Measurements from ENCODE around the gene CDH12. TPM values are rescaled to one million over a fixed set of nuclear protein-coding genes. Genes with fewer than 3 reads are reported as not detected.

Gene CDH12
- total RNA-seq, 2 donors from 2014 or later: not detected

- Mint-ChIP-seq H3K27ac (no peak overlapping the region), H3K4me3 (no peak overlapping the region), H3K27me3 (no peaks in the 10 kb centered on the region), H3K4me1 (no peaks in the 10 kb centered on the region), H3K36me3 (ENCODE audit: low read depth) (no peaks in the 10 kb centered on the region), H3K9me3 (peaks cover 11% of the 10 kb centered on the region)
- ATAC-seq (replicated peaks): no peak
These were observed 130.7 kb downstream of the CDH12 start for GRCh38 chr5:22722491-22722890.

GRCh38 chr5:22722056-22722455 lies 131.1 kb downstream of the CDH12 start:
- peaks cover 11% of the 10 kb centered on the region for H3K9me3 Mint-ChIP-seq
- H3K36me3 Mint-ChIP-seq (ENCODE audit: low read depth): no peaks in the 10 kb centered on the region
- no peaks in the 10 kb centered on the region for H3K4me1 Mint-ChIP-seq
- no peak for ATAC-seq (replicated peaks)
- no peaks in the 10 kb centered on the region for H3K27me3 Mint-ChIP-seq
- H3K4me3 Mint-ChIP-seq: no peak overlapping the region
- H3K27ac Mint-ChIP-seq: no peak overlapping the region

- Mint-ChIP-seq H3K27ac (no peak overlapping the region), H3K9me3 (peaks cover 11% of the 10 kb centered on the region), H3K36me3 (ENCODE audit: low read depth) (no peaks in the 10 kb centered on the region), H3K27me3 (no peaks in the 10 kb centered on the region), H3K4me3 (no peak overlapping the region), H3K4me1 (no peaks in the 10 kb centered on the region)
- ATAC-seq (replicated peaks): no peak
These were observed 133.3 kb downstream of the CDH12 start for GRCh38 chr5:22719842-22720241.

GRCh38 chr5:22710660-22711059 lies 142.5 kb downstream of the CDH12 start:
- no peaks in the 10 kb centered on the region for H3K4me1 Mint-ChIP-seq
- peaks cover 8% of the 10 kb centered on the region for H3K9me3 Mint-ChIP-seq
- H3K36me3 Mint-ChIP-seq (ENCODE audit: low read depth): no peaks in the 10 kb centered on the region
- no peaks in the 10 kb centered on the region for H3K27me3 Mint-ChIP-seq
- no peak for ATAC-seq (replicated peaks)
- H3K4me3 Mint-ChIP-seq: no peak overlapping the region
- no peak overlapping the region for H3K27ac Mint-ChIP-seq

GRCh38 chr5:22709743-22710142 lies 143.4 kb downstream of the CDH12 start:
- Mint-ChIP-seq H3K4me3 (no peak overlapping the region), H3K36me3 (ENCODE audit: low read depth) (no peaks in the 10 kb centered on the region), H3K9me3 (peaks cover 8% of the 10 kb centered on the region), H3K4me1 (no peaks in the 10 kb centered on the region), H3K27me3 (no peaks in the 10 kb centered on the region), H3K27ac (no peak overlapping the region)
- ATAC-seq (replicated peaks): no peak

GRCh38 chr5:22708770-22709328 lies 144.3 kb downstream of the CDH12 start:
- no peaks in the 10 kb centered on the region for H3K36me3 Mint-ChIP-seq (ENCODE audit: low read depth)
- H3K4me1 Mint-ChIP-seq: no peaks in the 10 kb centered on the region
- no peak overlapping the region for H3K4me3 Mint-ChIP-seq
- peaks cover 5% of the 10 kb centered on the region for H3K9me3 Mint-ChIP-seq
- ATAC-seq (replicated peaks): no peak
- no peak overlapping the region for H3K27ac Mint-ChIP-seq
- no peaks in the 10 kb centered on the region for H3K27me3 Mint-ChIP-seq

- no peaks in the 10 kb centered on the region for H3K36me3 Mint-ChIP-seq (ENCODE audit: low read depth)
- no peaks in the 10 kb centered on the region for H3K27me3 Mint-ChIP-seq
- peaks cover 5% of the 10 kb centered on the region for H3K9me3 Mint-ChIP-seq
- H3K27ac Mint-ChIP-seq: no peak overlapping the region
- ATAC-seq (replicated peaks): no peak
- no peaks in the 10 kb centered on the region for H3K4me1 Mint-ChIP-seq
- no peak overlapping the region for H3K4me3 Mint-ChIP-seq
These were observed 146.2 kb downstream of the CDH12 start for GRCh38 chr5:22706901-22707300.

- Mint-ChIP-seq H3K27ac (no peak overlapping the region), H3K27me3 (no peaks in the 10 kb centered on the region), H3K36me3 (ENCODE audit: low read depth) (no peaks in the 10 kb centered on the region), H3K4me3 (no peak overlapping the region), H3K4me1 (no peaks in the 10 kb centered on the region), H3K9me3 (no peaks in the 10 kb centered on the region)
- ATAC-seq (replicated peaks): no peak
These were observed 153.8 kb downstream of the CDH12 start for GRCh38 chr5:22699319-22699718.

- H3K27me3 Mint-ChIP-seq: no peaks in the 10 kb centered on the region
- H3K4me1 Mint-ChIP-seq: no peaks in the 10 kb centered on the region
- no peak overlapping the region for H3K4me3 Mint-ChIP-seq
- H3K9me3 Mint-ChIP-seq: peaks cover 3% of the 10 kb centered on the region
- no peak overlapping the region for H3K27ac Mint-ChIP-seq
- ATAC-seq (replicated peaks): no peak
- no peaks in the 10 kb centered on the region for H3K36me3 Mint-ChIP-seq (ENCODE audit: low read depth)
These were observed 160.0 kb downstream of the CDH12 start for GRCh38 chr5:22693121-22693520.

GRCh38 chr5:22683050-22683449 lies 170.1 kb downstream of the CDH12 start:
- Mint-ChIP-seq H3K9me3 (peaks cover 7% of the 10 kb centered on the region), H3K4me1 (no peaks in the 10 kb centered on the region), H3K4me3 (no peak overlapping the region), H3K27me3 (no peaks in the 10 kb centered on the region), H3K27ac (no peak overlapping the region), H3K36me3 (ENCODE audit: low read depth) (no peaks in the 10 kb centered on the region)
- no peak for ATAC-seq (replicated peaks)

- peaks cover 4% of the 10 kb centered on the region for H3K9me3 Mint-ChIP-seq
- no peaks in the 10 kb centered on the region for H3K4me1 Mint-ChIP-seq
- H3K27ac Mint-ChIP-seq: no peak overlapping the region
- H3K36me3 Mint-ChIP-seq (ENCODE audit: low read depth): no peaks in the 10 kb centered on the region
- ATAC-seq (replicated peaks): no peak
- no peak overlapping the region for H3K4me3 Mint-ChIP-seq
- H3K27me3 Mint-ChIP-seq: no peaks in the 10 kb centered on the region
These were observed 174.3 kb downstream of the CDH12 start for GRCh38 chr5:22678886-22679285.

- no peak overlapping the region for H3K4me3 Mint-ChIP-seq
- H3K9me3 Mint-ChIP-seq: peaks cover 16% of the 10 kb centered on the region
- no peaks in the 10 kb centered on the region for H3K4me1 Mint-ChIP-seq
- no peak for ATAC-seq (replicated peaks)
- H3K27ac Mint-ChIP-seq: no peak overlapping the region
- H3K36me3 Mint-ChIP-seq (ENCODE audit: low read depth): no peaks in the 10 kb centered on the region
- no peaks in the 10 kb centered on the region for H3K27me3 Mint-ChIP-seq
These were observed 180.0 kb downstream of the CDH12 start for GRCh38 chr5:22673131-22673530.

GRCh38 chr5:22669345-22669744 lies 183.8 kb downstream of the CDH12 start:
- ATAC-seq (replicated peaks): no peak
- no peaks in the 10 kb centered on the region for H3K4me1 Mint-ChIP-seq

GRCh38 chr5:22665801-22666200 lies 187.3 kb downstream of the CDH12 start:
- peaks cover 17% of the 10 kb centered on the region for H3K9me3 Mint-ChIP-seq
- no peaks in the 10 kb centered on the region for H3K36me3 Mint-ChIP-seq (ENCODE audit: low read depth)
- no peak overlapping the region for H3K4me3 Mint-ChIP-seq
- no peaks in the 10 kb centered on the region for H3K4me1 Mint-ChIP-seq
- no peaks in the 10 kb centered on the region for H3K27me3 Mint-ChIP-seq
- ATAC-seq (replicated peaks): no peak
- H3K27ac Mint-ChIP-seq: no peak overlapping the region

More at GRCh38 chr5:22669345-22669744, 183.8 kb downstream of the CDH12 start:
- Mint-ChIP-seq H3K9me3 (peaks cover 22% of the 10 kb centered on the region), H3K4me3 (no peak overlapping the region), H3K36me3 (ENCODE audit: low read depth) (no peaks in the 10 kb centered on the region), H3K27me3 (no peaks in the 10 kb centered on the region), H3K27ac (no peak overlapping the region)

- no peaks in the 10 kb centered on the region for H3K27me3 Mint-ChIP-seq
- no peaks in the 10 kb centered on the region for H3K36me3 Mint-ChIP-seq (ENCODE audit: low read depth)
- H3K4me1 Mint-ChIP-seq: no peaks in the 10 kb centered on the region
- no peak overlapping the region for H3K27ac Mint-ChIP-seq
- H3K9me3 Mint-ChIP-seq: peaks cover 10% of the 10 kb centered on the region
- no peak for ATAC-seq (replicated peaks)
- no peak overlapping the region for H3K4me3 Mint-ChIP-seq
These were observed 190.0 kb downstream of the CDH12 start for GRCh38 chr5:22663134-22663533.

- peaks cover 10% of the 10 kb centered on the region for H3K9me3 Mint-ChIP-seq
- no peak for ATAC-seq (replicated peaks)
- H3K27me3 Mint-ChIP-seq: no peaks in the 10 kb centered on the region
- H3K4me3 Mint-ChIP-seq: no peak overlapping the region
- no peaks in the 10 kb centered on the region for H3K4me1 Mint-ChIP-seq
- no peak overlapping the region for H3K27ac Mint-ChIP-seq
- H3K36me3 Mint-ChIP-seq (ENCODE audit: low read depth): no peaks in the 10 kb centered on the region
These were observed 190.8 kb downstream of the CDH12 start for GRCh38 chr5:22662391-22662790.

All from activated T-helper 17 cell treated with anti-CD3 and anti-CD28 coated beads, Interleukin-2, amount 50 U/mL, for 72 hours (primary cell).